22Rv1 (cell line): ENCODE measurements around the gene GRIK1.
"Not testable (repeated sequence)": the region's sequence is repeated elsewhere in the genome, so short reads cannot be mapped to it uniquely, and the experiment has no call there.

Experiments used
- H3K27ac ChIP-seq: fragments of 450-650 bp; 2 replicates; pipeline ENCODE4 v1.5.1; 2017
- CTCF ChIP-seq: fragments of 450-650 bp; IDR thresholded peaks from 2 replicates; pipeline ENCODE4 v1.5.1; 2017; ENCODE audit warnings: mild to moderate bottlenecking
- ZFX ChIP-seq: fragments of 450-650 bp; IDR thresholded peaks from 2 replicates; pipeline ENCODE4 v1.6.1; 2017; ENCODE audit warnings: antibody characterized with exemption, borderline replicate concordance

GRIK1 gene

DNA sequence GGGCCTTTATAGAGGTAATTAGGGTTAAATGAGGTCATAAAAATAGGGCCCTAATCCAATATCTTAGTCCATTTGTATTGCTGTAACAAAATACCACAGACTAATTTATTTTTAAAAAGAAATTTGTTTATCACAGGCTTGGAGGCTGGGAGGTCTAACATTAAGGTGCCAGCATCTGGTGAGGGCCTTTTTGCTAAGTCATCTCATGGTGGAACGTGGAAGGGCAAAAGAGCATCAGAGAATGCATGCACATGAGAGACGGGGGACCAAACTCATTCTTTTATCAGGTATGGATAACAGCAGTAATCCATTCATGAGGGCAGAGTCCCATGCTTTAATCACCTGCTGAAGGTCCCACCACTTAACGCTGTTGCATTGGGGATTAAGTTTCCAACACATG is 313.8 kb downstream of the GRIK1 start:
- no peak for TF ChIP-seq ZFX
- no peak for TF ChIP-seq CTCF
- no peak overlapping the region for H3K27ac ChIP-seq

DNA sequence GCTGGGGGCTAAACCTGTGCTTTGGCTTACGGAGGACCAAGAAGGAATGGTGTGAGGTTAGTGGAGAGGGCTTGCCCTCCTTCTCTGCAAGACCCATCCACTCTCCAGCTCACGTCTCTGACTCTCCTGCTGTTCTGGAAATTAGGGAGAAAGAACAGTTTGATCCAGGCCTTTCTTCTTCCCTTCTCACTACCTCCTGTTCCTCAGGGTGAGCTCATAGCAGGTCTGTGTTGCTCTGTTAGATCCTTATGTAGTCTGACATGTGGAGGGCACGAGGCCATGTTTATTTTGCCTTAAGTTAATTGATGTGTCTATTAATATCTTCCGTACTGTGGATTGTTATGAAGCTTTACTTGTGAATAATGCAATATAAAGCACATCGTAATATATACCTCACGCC is 315.0 kb downstream of the GRIK1 start:
- no peak overlapping the region for H3K27ac ChIP-seq
- TF ChIP-seq CTCF, result no peak
- TF ChIP-seq ZFX, result no peak

DNA sequence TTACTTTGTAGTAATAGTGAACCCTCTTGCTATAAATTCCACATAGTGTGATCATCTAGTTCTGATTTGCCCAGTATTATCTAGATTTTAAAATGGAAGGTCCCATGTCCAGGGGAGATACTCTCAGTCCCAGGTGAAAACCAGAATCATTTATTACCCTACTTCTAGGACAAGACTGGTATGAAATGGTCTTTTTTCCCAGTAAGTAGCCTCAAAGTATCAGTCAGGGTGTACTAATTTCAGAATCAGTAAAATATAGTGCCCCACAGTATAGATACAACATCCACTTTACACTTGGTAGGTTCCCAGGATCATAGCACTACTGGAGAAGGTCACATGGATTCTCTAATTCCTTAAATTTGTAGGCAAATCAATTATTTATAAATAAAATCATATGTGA is 318.3 kb downstream of the GRIK1 start:
- TF ChIP-seq ZFX (no peak), CTCF (no peak)
- H3K27ac ChIP-seq, result no peak overlapping the region

DNA sequence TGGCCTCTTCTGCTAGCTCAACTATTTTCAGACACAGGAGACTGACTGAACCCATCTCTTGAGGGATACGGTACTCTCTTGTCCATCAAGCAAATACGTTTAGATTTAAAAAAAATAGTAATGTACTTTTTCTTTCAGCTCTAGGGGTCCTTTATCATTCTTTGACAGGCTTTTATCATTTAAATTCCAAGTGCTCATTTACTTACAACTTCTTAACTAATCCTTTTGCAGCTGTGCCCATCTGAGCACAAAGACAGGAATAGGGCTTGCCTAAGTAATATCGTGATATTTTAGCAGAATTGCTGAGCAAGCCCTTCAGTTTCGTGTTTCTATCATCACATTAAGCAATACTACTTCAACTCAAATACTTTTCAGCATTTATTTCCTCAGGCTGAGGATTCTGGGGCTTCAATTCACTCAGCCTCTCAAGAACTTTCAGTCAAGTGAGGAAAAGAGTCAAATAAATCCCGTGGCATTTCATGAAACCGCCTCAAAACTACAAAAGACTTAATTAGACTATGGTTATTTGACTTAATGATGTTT is 323.5 kb downstream of the GRIK1 start:
- TF ChIP-seq ZFX, result no peak
- H3K27ac ChIP-seq, result no peak overlapping the region

GRCh38 chr21:29613877-29614276 is 325.9 kb downstream of the GRIK1 start:
- no peak for TF ChIP-seq CTCF
- TF ChIP-seq ZFX, result no peak
- no peak overlapping the region for H3K27ac ChIP-seq

DNA sequence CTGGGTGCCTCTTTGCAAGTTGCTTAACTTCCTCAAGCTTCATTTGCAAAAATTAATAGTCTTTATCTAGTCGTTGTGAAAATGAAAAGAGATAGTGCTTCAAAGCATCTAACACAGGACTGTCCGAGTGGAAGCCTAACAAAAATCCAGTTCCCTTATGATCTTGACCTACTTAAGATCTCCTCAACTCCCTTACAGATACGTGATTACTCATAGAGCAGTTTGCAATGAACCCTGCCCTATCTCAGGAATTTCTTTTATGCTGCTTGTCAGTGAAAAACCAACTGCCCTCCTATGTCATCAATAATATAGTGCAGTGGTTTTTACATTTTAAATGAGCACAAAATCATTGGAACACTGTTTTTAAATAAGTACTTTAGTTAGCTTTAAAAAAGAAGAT is 326.8 kb downstream of the GRIK1 start:
- no peak for TF ChIP-seq CTCF
- no peak for TF ChIP-seq ZFX

GRCh38 chr21:29610779-29611360 is 328.9 kb downstream of the GRIK1 start:
- no peak overlapping the region for H3K27ac ChIP-seq
- TF ChIP-seq CTCF (no peak), ZFX (no peak)

More for the DNA sequence above, 326.8 kb downstream of the GRIK1 start:
- no peak overlapping the region for H3K27ac ChIP-seq

GRCh38 chr21:29606613-29607012 is 333.2 kb downstream of the GRIK1 start:
- H3K27ac ChIP-seq, result no peak overlapping the region
- TF ChIP-seq ZFX, result no peak
- TF ChIP-seq CTCF, result no peak

- H3K27ac ChIP-seq, result not testable (repeated sequence)
Observed at GRCh38 chr21:29605219-29605618, 334.6 kb downstream of the GRIK1 start.
